Measurements from ENCODE around the gene KRTAP5-5.

- TF ChIP-seq CTCF (IDR thresholded peaks at IDR 0.05) (no peak), POLR2A (IDR thresholded peaks at IDR 0.05) (no peak)
Observed at GRCh38 chr11:1600626-1601025, 28.9 kb upstream of the KRTAP5-5 start.

All from right lobe of liver (tissue), 4 donors.